Astrocyte (in vitro differentiated cells and primary cell): Measurements from ENCODE around the gene RAPGEF4.

Source experiments
- CTCF ChIP-seq: IDR thresholded peaks from 2 replicates; pipeline ENCODE4 v1.5.1; 2011; ENCODE audit warnings: low read depth, mild to moderate bottlenecking, inconsistent platforms, low read length, moderate library complexity; ENCODE audit not compliant: insufficient read depth
- EZH2 ChIP-seq: IDR thresholded peaks from 2 replicates; pipeline ENCODE4 v1.6.1; 2012; ENCODE audit warnings: mild to moderate bottlenecking, low read length, inconsistent platforms; ENCODE audit not compliant: insufficient read depth

GRCh38 chr2:172865422-172865821, 129.8 kb downstream of the RAPGEF4 start:
- TF ChIP-seq CTCF = peak; percentile 16
- TF ChIP-seq EZH2 = no peak
